PC-9 (cell line): Measurements from ENCODE around the gene BCL2.

Source experiments
- EZH2 ChIP-seq: fragments of 200-600 bp; sonication (generic); IDR thresholded peaks from 2 replicates; pipeline ENCODE4 v1.8.0; 2017; ENCODE audit warnings: antibody characterized with exemption, low read depth
- TF ChIP-seq, protein P1 (sequence below): fragments of 200-600 bp; sonication (generic); conservative IDR thresholded peaks from 2 replicates; pipeline ENCODE4 v1.6.1; 2017; ENCODE audit warnings: mixed run types, antibody characterized with exemption, mild to moderate bottlenecking, moderate library complexity

DNA sequence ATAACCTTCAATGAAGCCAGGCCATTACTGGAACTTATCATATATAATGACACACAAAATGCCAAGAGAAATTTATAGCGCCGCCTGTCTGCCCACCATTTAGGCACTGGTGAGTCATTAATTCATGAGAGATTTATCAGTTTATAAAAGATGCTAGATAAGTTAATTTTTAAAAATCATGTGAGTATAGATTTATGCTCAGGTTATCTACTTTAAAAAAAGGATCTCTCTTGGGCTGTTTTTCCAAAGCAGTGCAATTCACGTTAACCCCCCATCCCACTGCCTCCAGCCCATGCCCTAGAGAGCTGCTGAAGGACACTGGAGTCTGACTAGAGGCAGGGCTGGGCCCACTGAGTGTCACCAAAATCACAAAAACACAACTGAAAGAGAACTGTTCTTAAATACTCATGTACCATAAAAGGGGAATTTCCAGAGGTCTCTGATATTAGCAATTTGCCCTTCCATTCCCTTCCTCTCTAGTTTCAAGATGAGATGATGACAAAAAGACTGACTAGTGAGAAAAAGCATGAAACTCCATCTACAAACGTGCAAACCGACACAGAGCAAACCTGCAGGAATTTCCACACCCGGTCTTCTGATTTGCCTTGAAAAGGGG lies 160.8 kb downstream of the BCL2 start:
- TF ChIP-seq EZH2: no peak
- TF ChIP-seq, protein P1, sequence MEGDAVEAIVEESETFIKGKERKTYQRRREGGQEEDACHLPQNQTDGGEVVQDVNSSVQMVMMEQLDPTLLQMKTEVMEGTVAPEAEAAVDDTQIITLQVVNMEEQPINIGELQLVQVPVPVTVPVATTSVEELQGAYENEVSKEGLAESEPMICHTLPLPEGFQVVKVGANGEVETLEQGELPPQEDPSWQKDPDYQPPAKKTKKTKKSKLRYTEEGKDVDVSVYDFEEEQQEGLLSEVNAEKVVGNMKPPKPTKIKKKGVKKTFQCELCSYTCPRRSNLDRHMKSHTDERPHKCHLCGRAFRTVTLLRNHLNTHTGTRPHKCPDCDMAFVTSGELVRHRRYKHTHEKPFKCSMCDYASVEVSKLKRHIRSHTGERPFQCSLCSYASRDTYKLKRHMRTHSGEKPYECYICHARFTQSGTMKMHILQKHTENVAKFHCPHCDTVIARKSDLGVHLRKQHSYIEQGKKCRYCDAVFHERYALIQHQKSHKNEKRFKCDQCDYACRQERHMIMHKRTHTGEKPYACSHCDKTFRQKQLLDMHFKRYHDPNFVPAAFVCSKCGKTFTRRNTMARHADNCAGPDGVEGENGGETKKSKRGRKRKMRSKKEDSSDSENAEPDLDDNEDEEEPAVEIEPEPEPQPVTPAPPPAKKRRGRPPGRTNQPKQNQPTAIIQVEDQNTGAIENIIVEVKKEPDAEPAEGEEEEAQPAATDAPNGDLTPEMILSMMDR: no peak
